Stimulated activated CD8-positive, alpha-beta memory T cell treated with anti-CD3 and anti-CD28 coated beads, Interleukin-4, amount 100 ng/mL, for 1 hour (primary cell): ENCODE results near the gene MDM2.
"Not testable (repeated sequence)": the region's sequence is repeated elsewhere in the genome, so short reads cannot be mapped to it uniquely, and the experiment has no call there.

Source experiments
- DNase-seq, 2 donors: peaks; one replicate each; pipeline ENCODE4 v3.0.0-alpha.2; 2020; ENCODE audit warnings: low read depth in 2 of 2, low spot score in 1 of 2

Gene MDM2

DNA sequence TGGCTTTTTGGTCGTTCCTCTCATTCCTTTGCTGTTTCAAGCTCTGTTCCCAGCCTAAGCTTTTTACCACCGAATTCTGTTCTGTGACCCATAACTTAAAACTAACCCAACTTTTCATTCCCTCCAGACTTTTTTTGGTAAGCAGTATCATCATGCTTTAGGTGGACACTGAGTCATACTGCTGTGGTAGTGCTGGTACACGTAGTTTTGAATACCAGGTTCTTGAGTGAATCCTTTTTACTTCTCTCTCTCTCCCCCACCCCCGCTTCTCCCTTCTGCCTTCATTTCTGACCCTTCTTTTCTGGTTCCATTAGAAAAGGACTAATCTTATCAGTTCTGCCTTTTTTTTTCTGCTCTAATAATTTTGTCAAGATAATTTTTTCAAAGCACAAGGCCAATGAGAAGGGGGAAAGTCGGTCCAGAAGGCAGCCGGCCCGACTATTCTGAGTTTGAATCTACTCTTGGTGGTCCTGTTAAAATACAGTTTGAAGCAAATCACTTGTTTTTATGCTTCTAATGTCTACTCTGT is 2.3 kb upstream of the MDM2 start:
- DNase-seq: no peak

DNA sequence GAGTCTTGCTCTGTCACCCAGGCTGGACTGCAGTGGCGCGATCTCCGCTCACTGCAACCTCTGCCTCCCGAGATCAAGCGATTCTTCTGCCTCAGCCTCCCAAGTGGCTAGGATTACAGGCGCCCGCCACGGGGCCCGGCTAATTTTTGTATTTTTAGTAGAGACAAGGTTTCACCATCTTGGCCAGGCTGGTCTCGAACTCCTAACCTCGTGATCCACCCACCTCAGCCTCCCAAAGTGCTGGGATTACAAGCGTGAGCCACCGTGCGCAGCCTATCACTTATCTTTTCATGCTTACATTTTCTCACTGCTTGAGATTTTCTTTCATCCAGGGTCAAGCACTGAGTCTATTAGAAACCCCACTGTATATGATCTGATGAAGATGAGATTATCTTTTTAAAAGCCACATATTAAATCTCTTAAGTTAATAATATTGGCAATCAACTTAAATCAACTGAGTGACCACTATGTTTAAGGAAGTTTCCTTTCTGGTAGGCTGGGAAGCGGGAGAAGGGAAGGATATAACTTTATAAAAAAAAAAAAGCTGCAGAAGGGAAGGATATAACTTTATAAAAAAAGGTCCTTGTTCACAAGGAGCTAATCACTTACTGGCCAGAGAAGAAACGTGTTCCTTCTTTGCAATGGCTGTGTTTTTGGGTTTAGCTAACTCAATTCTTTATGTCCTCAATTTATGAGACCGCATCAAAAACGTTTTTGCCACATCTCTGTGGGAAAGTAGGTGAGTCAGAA is 1.3 kb upstream of the MDM2 start:
- DNase-seq: no peak

DNA sequence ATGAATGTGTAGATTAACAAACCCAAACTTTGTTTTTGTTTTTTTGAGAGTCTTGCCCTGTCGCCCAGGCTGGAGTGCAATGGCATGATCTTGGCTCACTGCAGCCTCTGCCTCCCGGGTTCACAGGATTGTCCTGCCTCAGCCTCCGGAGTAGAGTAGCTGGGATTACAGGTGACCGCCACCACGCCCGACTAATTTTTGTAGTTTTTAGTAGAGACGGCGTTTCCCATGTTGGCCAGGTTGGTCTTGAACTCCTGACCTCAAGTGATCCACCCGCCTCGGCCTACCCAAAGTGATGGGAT is 752 bp upstream of the MDM2 start:
- not testable (repeated sequence) for DNase-seq

DNA sequence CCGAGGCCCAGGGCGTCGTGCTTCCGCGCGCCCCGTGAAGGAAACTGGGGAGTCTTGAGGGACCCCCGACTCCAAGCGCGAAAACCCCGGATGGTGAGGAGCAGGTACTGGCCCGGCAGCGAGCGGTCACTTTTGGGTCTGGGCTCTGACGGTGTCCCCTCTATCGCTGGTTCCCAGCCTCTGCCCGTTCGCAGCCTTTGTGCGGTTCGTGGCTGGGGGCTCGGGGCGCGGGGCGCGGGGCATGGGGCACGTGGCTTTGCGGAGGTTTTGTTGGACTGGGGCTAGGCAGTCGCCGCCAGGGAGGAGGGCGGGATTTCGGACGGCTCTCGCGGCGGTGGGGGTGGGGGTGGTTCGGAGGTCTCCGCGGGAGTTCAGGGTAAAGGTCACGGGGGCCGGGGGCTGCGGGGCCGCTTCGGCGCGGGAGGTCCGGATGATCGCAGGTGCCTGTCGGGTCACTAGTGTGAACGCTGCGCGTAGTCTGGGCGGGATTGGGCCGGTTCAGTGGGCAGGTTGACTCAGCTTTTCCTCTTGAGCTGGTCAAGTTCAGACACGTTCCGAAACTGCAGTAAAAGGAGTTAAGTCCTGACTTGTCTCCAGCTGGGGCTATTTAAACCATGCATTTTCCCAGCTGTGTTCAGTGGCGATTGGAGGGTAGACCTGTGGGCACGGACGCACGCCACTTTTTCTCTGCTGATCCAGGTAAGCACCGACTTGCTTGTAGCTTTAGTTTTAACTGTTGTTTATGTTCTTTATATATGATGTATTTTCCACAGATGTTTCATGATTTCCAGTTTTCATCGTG is 612 bp downstream of the MDM2 start:
- DNase-seq: peak; percentile 24 to 35

DNA sequence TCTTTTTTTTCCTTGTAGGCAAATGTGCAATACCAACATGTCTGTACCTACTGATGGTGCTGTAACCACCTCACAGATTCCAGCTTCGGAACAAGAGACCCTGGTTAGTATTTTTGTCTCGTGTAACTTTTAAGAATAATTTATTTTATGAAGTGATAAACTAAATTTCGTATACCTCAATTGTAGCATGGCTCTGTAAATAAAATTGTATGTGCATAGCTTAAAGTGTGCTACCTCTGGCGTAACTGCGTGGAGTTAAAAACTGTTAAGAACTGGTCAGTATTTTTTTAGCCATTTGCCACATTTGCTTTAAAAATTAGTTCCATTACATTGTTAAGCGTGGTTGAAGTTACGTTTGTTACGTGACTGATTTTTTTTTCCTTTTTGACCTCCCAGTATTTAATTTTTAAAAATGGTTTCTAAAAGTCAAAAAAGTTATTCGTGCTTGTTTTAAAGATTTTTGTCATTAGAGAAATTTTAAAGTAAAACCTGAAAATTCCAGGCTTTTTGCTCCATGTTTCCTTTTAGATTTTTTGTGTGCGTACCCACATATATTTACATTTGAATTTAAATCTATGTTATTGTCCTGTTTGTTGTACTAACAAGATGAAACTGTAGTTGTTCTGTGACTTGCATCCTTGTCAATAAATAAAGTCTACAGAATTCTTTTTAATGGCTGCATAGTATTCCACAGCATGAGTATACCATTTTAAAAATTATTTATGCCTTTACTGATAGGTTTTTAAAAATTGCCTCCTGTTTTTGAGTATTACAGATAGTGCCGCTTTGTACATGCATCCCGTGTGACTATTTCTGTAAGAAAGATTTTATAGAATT is 1.4 kb downstream of the MDM2 start:
- no peak for DNase-seq

DNA sequence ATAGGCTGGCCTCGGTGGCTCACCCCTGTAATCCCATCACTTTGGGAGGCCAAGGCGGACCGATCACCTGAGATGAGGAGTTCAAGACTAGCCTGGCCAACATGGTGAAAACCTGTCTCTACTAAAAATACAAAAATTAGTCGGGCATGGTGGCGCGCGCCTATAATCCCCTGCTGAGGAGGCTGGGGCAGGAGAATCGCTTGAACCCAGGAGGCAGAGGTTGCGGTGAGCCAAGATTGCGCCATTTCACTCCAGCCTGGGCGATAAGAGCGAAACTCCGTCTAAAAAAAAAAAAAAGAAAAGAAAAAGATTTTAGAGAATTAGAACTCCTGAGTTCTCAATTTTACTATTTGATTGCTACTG is 2.0 kb downstream of the MDM2 start:
- DNase-seq: not testable (repeated sequence)

DNA sequence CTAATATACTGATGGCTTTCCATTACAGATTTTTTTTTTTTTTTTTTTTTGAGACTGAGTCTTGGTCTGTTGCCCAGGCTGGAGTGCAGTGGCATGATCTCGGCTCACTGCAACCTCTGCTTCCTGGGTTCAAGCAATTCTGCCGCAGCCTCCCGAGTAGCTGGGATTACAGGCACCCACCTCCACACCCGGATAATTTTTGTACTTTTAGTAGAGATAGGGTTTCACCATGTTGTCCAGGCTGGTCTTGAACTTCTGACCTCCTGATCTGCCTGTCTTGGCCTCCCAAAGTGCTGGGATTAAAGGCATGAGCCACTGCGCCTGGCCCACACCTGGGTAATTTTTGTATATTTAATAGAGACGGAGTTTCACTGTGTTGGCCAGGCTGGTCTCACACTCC is 3.6 kb downstream of the MDM2 start:
- DNase-seq: not testable (repeated sequence)

DNA sequence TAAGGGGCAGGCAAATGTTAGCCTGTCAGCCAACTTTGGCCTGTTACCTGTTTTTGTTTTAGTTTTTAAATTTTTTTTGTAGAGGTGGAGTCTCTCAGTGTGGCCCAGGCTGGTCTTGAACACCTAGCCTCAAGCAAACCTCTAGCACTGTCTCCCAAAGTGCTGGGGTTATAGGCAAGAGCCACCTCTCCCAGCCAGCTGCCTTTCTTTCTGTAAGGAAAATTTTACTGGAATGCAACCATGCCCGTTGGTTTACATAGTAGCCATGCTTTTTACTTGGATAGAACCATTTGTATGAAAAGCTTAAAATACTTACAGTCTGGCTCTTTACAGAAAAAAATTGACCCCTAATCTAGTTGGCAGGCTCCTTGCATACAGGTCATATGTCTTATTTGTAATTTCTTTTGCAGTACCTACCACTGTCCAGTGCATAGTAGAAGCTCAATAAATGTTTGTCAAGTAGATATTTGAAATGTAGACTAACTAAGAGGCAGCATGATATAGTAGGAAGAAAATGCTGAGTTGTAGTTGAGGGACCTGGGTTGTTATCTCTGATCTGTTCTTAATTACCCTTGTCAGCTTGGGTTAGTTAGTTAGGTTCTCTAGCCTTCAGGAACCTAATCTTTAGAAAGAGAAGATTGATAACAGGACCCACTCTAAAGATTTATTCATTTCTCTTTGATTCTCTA is 4.7 kb downstream of the MDM2 start:
- no peak for DNase-seq

DNA sequence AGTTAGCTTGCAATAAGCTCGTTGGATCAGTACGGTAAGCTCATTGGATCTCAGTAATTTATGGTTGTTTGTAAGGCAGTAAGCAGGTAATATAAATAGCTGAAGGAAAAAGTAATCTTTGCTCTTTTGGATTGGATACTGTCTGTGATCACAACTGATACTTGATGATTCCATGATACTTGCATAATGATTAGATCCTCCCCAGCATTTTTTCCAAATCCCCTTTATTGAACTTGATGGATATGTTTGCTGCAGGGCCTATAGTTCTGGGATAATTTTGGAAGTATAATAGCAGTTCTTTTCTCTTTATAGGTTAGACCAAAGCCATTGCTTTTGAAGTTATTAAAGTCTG is 5.2 kb downstream of the MDM2 start:
- DNase-seq: no peak

DNA sequence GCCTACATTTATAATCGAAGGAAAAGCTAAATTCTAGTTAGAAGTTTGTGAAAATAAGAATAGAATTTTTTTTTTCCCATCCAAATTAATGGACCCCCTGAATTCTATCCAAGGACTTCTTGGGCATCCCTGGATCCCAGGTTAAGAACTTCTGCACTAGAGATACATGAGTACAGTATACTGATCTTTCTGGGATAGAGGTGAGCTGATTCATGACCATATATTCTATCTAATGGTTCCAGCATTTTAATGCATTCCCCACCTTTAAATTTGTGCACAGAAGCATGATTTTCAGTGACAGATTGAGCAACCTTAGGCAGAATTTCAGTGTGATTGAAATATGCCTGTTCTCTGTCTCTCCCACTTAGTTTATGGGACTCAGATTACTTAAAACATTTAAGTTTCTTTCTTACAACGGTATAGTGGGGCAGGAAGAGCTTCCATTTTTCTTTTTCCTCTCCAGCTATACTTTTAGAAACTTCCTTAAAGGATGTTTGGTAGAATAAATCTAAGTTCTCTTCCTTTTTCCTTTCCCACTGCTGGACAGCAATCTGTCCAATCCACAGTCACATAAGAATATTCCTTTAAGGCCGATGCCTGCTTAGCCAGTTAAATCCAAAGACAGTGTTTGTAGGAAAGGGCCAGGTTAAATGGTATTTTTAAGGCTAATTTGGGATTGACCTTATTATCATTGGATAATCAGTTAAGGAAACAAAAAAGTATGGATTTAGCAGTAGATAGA is 6.7 kb downstream of the MDM2 start:
- no peak for DNase-seq

DNA sequence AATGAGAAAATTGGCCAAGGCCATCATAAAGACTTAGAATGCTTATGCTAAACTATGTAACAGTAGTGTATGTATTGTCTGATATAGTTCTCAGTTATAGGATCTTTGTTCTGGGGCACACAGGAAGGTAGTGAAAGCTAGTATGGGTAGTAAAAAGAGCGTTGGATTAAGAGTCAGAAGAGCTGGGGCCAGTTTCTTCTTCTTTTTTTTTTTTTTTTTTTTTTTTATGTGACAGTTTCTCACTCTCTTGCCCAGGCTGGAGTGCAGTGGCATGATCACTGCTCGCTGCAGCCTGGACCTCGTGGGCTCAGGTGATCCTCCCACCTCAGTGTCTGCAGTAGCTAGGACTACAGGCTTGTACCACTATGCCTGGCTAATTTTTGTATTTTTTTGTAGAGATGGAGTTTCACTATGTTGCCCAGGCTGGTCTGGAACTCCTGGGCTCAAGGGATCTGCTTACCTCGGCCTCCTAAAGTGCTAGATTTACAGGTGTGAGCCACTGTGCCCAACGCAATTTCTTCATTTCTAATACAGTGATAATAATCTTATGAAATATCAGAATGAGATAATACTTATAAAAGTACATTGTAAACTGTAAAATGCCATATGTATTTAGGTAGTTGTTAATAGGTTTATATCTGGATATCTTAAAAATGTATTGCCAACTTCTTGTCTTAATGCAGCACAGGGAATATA is 7.4 kb downstream of the MDM2 start:
- no peak for DNase-seq

DNA sequence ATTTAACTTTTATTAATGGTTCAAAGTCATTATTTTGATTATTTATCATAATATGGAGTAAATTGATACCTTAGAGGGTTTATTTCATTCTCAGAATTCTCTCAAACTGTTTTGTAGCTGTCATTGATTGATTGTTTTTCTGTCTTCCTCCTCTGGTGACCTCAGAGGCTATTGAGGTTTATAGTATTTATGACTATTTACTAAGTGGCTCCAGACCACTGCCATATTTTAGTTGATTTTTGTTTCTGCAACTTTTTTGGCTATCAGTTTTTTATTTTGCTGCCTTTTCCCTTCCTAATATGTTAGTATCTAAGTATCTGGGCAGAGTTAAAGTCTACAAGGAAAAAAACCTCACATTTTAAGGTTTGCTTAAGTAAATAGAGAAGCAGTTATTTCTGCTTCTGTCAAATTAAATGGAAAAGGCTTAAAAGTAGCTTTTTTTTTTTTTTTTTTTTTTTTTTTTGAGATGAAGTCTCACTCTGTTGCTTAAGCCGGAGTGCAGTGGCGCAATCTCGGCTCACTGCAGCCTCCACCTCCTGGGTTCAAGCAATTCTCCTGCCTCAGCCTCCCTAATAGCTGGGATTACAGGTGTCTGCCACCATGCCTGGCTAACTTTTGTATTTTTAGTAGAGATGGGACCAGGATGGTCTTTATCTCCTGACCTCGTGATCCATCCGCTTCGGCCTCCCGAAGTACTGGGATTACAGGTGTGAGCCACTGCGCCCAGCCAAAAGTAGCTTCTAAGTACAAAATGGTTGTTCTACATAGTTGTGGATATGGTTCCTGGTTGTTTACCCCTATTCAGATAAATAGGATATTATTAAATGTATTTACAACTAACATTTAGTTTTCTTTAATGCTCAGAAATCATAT is 8.2 kb downstream of the MDM2 start:
- no peak for DNase-seq

DNA sequence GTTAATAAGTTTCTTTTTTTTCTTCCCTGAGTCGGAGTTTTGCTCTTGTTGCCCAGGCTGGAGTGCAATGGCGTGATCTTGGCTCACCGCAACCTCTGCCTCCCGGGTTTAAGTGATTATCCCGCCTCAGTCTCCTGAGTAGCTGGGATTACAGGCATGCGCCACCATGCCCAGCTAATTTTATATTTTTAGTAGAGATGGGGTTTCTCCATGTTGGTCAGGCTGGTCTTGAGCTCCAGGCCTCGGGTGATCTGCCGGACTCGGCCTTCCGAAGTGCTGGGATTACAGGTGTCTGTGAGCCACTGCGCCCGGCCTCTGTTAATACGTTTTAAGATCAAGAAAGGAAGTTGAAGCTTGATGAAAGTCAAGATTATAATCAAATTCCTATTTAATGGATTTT is 11.5 kb downstream of the MDM2 start:
- DNase-seq: not testable (repeated sequence)

DNA sequence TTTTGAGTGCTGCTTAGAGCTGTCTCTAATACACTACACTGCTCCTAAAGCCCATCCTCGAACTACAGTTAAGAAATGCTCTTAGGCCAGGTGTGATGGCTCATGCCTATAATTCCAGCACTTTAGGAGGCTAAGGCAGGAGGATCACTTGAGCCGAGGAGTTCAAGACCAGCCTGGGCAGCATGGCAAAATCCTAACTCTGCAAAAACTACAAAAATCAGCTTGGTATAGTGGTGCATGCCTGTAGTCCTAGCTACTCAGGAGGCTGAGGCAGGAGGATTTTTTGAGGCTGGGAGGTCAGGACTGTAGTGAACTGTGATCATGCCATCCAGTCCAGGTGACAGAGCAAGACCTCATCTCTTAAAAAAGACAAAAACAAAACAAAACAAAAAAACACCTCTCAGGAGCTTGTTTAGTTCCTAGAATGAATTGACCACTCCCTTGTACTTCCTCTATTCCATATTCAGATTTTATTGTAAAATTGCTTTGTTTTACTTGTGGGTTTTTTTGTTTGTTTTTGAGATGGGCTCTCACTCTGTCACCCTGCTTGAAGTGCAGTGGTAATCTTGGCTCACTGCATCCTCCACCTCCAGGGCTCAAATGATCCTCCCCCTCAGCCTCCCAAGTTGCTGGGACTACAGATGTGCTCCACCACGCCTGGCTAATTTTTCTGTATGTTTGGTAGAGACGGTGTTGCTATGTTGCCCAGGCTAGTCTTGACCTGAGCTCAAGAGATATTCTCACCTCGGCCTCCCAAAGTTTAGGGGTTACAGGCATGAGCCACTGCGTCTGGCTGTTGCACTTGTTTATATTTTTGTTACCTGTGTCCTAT is 13.6 kb downstream of the MDM2 start:
- no peak for DNase-seq

DNA sequence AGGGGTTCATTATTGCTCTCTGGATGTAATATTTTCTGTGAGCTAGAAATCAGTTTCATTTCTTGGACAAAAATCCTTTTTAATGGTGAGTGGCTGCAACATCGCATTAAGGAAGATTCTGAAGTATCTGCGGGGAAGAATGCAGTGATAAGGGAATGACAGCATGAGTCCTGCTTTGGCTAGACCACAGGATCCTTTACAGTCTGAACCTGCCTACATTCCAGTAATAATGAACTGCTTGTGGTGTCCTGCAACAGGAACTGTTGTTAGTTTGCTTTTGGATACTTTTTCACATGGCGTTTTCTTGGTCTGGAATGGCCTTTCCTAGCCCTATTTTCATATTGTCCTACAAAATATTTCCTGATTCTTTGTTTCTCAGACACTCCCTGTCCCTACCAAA is 15.7 kb downstream of the MDM2 start:
- no peak for DNase-seq

DNA sequence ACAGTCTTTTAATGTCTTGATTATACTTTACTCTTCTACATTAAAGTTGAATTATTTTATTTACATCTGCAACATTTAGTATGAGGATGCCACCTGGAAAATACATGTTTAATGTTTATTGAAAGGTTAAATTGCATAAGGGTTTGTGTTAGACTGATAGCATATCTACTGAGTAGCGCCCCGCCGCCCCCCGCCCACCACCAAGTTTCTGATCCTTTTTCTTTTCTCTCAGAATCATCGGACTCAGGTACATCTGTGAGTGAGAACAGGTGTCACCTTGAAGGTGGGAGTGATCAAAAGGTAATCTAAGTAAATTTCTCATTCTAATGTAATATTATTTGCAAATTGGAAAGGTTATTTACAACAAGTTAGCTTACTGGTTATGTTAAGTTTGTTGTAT is 16.2 kb downstream of the MDM2 start:
- DNase-seq: no peak

DNA sequence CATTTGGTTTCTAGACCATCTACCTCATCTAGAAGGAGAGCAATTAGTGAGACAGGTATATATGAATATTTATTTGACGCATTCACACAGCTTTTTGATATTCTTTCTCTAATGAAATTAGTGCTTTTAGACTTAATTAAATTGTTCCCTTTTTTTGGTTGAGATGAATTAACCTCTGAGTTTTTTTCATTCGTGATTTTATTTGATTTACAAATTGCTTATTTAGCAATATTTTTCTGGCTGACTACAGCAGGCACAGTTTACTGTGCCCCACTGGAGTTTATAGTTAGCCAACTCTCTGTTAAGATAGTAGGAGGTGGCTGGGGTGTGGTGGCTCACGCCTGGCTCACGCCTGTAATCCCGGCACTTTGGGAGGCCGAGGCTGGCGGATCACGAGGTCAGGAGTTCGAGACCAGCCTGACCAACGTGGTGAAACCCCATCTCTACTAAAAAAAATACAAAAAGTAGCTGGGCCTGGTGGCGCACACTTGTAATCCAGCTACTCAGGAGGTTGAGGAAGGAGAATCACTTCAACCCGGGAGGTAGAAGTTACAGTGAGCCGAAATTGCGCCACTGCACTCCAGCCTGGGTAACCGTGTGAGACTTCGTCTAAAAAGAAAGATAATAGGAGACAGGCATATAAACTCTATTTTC is 16.7 kb downstream of the MDM2 start:
- no peak for DNase-seq
